Measurements from ENCODE around the gene TNFSF13. TPM values are rescaled to one million over a fixed set of nuclear protein-coding genes. Genes with fewer than 3 reads are reported as not detected.

The TNFSF13 gene
- total and polyA plus RNA-seq, 2 of the 4 experiments (the other 2 are of a cell fraction) = 1.3 TPM; not detected in 1

DNA sequence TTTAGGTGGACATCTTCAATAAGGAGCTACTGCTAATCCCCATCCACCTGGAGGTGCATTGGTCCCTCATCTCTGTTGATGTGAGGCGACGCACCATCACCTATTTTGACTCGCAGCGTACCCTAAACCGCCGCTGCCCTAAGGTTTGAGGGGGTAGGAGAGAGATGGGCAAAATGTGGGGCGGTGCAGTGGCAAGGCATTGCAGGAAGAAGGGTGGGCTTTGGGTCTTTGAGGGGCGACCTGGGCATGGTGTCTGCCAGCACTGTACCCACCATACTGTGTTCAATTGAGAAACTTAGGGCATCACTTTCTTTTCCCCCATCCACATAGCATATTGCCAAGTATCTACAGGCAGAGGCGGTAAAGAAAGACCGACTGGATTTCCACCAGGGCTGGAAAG lies 11.8 kb downstream of the TNFSF13 start:
- no peak overlapping the region for H3K4ac ChIP-seq (ENCODE audit: low read depth, low read length)
- no TSS peak for BruUV-seq (replicated peaks)
- CTCF ChIA-PET = interaction anchor here (1.1 kb wide), 1 partner anchor 13 kb away, joined by 3 read pairs; the partner anchor contains the start of gene MPDU1

More for the DNA sequence above, 11.8 kb downstream of the TNFSF13 start:
- H4K5ac ChIP-seq (ENCODE audit: low read depth, low read length) = no peak overlapping the region
- no peak overlapping the region for H3K23ac ChIP-seq (ENCODE audit: low read depth, low read length)
- no peak overlapping the region for H2AK5ac ChIP-seq (ENCODE audit: low read depth, low read length)
- no peak overlapping the region for H2AK9ac ChIP-seq (replicated peaks; ENCODE audit: low read depth, low read length, poor library complexity)
- no peak overlapping the region for H3K18ac ChIP-seq (ENCODE audit: low read depth, low read length)
- H2BK5ac ChIP-seq (ENCODE audit: low read depth, low read length, poor library complexity, severe bottlenecking) = no peak overlapping the region
- no peaks in the 10 kb centered on the region for H3K9me3 ChIP-seq (ENCODE audit: control insufficient read depth, insufficient read depth, low read length)
- H4K8ac ChIP-seq (ENCODE audit: low read depth in 2 of 2, low read length in 2 of 2) = no peak overlapping the region
- H3K9ac ChIP-seq (ENCODE audit: low read depth, low read length) = no peak overlapping the region
- no peak overlapping the region for H2BK120ac ChIP-seq (ENCODE audit: low read depth, low read length)
- peaks cover 6% of the 10 kb centered on the region for H3K4me1 ChIP-seq (ENCODE audit: control insufficient read depth, insufficient read depth, low read length)
- peaks cover 27% of the 10 kb centered on the region for H4K20me1 ChIP-seq (ENCODE audit: insufficient read depth, low read length)
- H2BK15ac ChIP-seq (ENCODE audit: low read depth, low read length) = no peak overlapping the region
- in situ Hi-C loops (cut with MboI; ENCODE audit: low sequenced_read_pairs) (no loop called here), intact Hi-C loops (cut with micrococcal nuclease) (loop anchor here (5.0 kb wide), 1 partner anchor 272 kb away; no protein-coding TSS in a partner anchor), dilution Hi-C loops (cut with HindIII; ENCODE audit: low sequenced_read_pairs, unreplicated experiment) (no loop called here)
- ATAC-seq (ENCODE audit: low read depth) (no peak), DNase-seq (no peak)
- no peak overlapping the region for H2BK20ac ChIP-seq (ENCODE audit: low read depth, low read length)
- H3K4me3 ChIP-seq (ENCODE audit: insufficient read depth, low read depth, low read length) = no peak overlapping the region
- WGBS, 2 experiments (ENCODE audit: extremely low coverage in 2 of 2, insufficient read length in 1 of 2) = no CpG with 5 or more reads among the region's 10 CpGs
- H3K14ac ChIP-seq (replicated peaks; ENCODE audit: low read depth, low read length) = no peak overlapping the region
- H2AFZ ChIP-seq (replicated peaks; ENCODE audit: low read length, poor library complexity) = no peak overlapping the region
- no peak overlapping the region for H3K4me2 ChIP-seq (ENCODE audit: low read depth, low read length)
- no peak overlapping the region for H4K91ac ChIP-seq (ENCODE audit: insufficient read depth, low read depth, low read length)
- H3K56ac ChIP-seq (ENCODE audit: extremely low read depth, insufficient read depth, low read length) = no peak overlapping the region
- POLR2A ChIA-PET (ENCODE audit: unreplicated experiment) = interaction anchor here (1.0 kb wide), 1 partner anchor 117 kb away, joined by 3 read pairs; the partner anchor contains the start of gene TP53
- no peaks in the 10 kb centered on the region for H3K27me3 ChIP-seq (ENCODE audit: control insufficient read depth, insufficient read depth, low read length)
- TF ChIP-seq USF2 (IDR thresholded peaks at IDR 0.05; ENCODE audit: low read depth, low read length) (no peak), CEBPB (IDR thresholded peaks at IDR 0.05; ENCODE audit: low read depth, low read length) (no peak), CHD1 (IDR thresholded peaks at IDR 0.05; ENCODE audit: low read depth, low read length) (no peak), MXI1 (IDR thresholded peaks at IDR 0.05; ENCODE audit: borderline replicate concordance, low read depth, low read length) (no peak), MAFK (IDR thresholded peaks at IDR 0.05; ENCODE audit: low read depth, low read length) (no peak), RFX5 (IDR thresholded peaks at IDR 0.05; ENCODE audit: low read depth, low read length) (no peak), CTCF (conservative IDR thresholded peaks at IDR 0.05; ENCODE audit: low read depth, low read length) (no peak), FOS (IDR thresholded peaks at IDR 0.05; ENCODE audit: low read depth, low read length) (no peak), RAD21 (IDR thresholded peaks at IDR 0.05; ENCODE audit: low read length) (no peak), SMC3 (IDR thresholded peaks at IDR 0.05; ENCODE audit: low read depth, low read length) (no peak), RCOR1 (IDR thresholded peaks at IDR 0.05; ENCODE audit: insufficient replicate concordance, low read length) (no peak), BHLHE40 (IDR thresholded peaks at IDR 0.05; ENCODE audit: low read depth, low read length) (no peak), MAZ (IDR thresholded peaks at IDR 0.05; ENCODE audit: borderline replicate concordance, low read depth, low read length) (no peak)
- TF ChIP-seq, protein P1, sequence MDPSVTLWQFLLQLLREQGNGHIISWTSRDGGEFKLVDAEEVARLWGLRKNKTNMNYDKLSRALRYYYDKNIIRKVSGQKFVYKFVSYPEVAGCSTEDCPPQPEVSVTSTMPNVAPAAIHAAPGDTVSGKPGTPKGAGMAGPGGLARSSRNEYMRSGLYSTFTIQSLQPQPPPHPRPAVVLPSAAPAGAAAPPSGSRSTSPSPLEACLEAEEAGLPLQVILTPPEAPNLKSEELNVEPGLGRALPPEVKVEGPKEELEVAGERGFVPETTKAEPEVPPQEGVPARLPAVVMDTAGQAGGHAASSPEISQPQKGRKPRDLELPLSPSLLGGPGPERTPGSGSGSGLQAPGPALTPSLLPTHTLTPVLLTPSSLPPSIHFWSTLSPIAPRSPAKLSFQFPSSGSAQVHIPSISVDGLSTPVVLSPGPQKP (IDR thresholded peaks at IDR 0.05; ENCODE audit: borderline replicate concordance, low read depth, low read length) = no peak
- H3K27ac ChIP-seq (ENCODE audit: insufficient read depth, low read length) = no peak overlapping the region
- H3K9me1 ChIP-seq (ENCODE audit: insufficient read depth, low read length) = peaks cover 6% of the 10 kb centered on the region; the same call in 1 of the 2 replicates
- H3K79me1 ChIP-seq (ENCODE audit: low read depth in 1 of 2, low read length in 2 of 2) = peaks cover 16 to 50% of the 10 kb centered on the region in 2 experiments
- peaks cover 47% of the 10 kb centered on the region for H3K36me3 ChIP-seq (ENCODE audit: control insufficient read depth, insufficient read depth, low read length)

Data from IMR-90 (cell line).